HEK293T (cell line): ENCODE measurements around the gene FADS1.

ENCODE experiments used
- ARNT ChIP-seq: fragments of 450-650 bp; IDR thresholded peaks from 2 replicates; pipeline ENCODE4 v1.6.1; 2017; ENCODE audit warnings: mild to moderate bottlenecking
- BHLHE40 ChIP-seq: fragments of 450-650 bp; IDR thresholded peaks from 2 replicates; pipeline ENCODE4 v1.6.1; 2016; ENCODE audit warnings: mild to moderate bottlenecking, moderate library complexity, borderline replicate concordance
- CTBP1 ChIP-seq: fragments of 450-650 bp; IDR thresholded peaks from 2 replicates; pipeline ENCODE4 v1.6.1; 2016; ENCODE audit warnings: borderline replicate concordance
- ELF4 ChIP-seq: fragments of 450-650 bp; IDR thresholded peaks from 2 replicates; pipeline ENCODE4 v1.6.1; 2017; ENCODE audit warnings: antibody characterized with exemption
- FOXA1 ChIP-seq: fragments of 450-650 bp; IDR thresholded peaks from 2 replicates; pipeline ENCODE4 v1.6.1; 2016; ENCODE audit warnings: mild to moderate bottlenecking
- FOXM1 ChIP-seq: fragments of 450-650 bp; IDR thresholded peaks from 2 replicates; pipeline ENCODE4 v1.6.1; 2017; ENCODE audit warnings: mild to moderate bottlenecking, borderline replicate concordance
- LEF1 ChIP-seq: fragments of 450-650 bp; IDR thresholded peaks from 2 replicates; pipeline ENCODE4 v1.6.1; 2017; ENCODE audit warnings: mild to moderate bottlenecking, borderline replicate concordance
- NFRKB ChIP-seq: fragments of 450-650 bp; IDR thresholded peaks from 2 replicates; pipeline ENCODE4 v1.6.1; 2016; ENCODE audit warnings: mild to moderate bottlenecking, moderate library complexity
- PKNOX1 ChIP-seq: fragments of 450-650 bp; IDR thresholded peaks from 2 replicates; pipeline ENCODE4 v1.6.1; 2016
- SP1 ChIP-seq: fragments of 450-650 bp; IDR thresholded peaks from 2 replicates; pipeline ENCODE4 v1.6.1; 2017
- SUZ12 ChIP-seq: fragments of 450-650 bp; IDR thresholded peaks from 2 replicates; pipeline ENCODE4 v1.6.1; 2016; ENCODE audit warnings: mild to moderate bottlenecking
- TARDBP ChIP-seq: fragments of 450-650 bp; IDR thresholded peaks from 2 replicates; pipeline ENCODE4 v1.6.1; 2016
- ZNF384 ChIP-seq: fragments of 450-650 bp; IDR thresholded peaks from 2 replicates; pipeline ENCODE4 v1.6.1; 2016

GRCh38 chr11:61777234-61778090 lies 39.3 kb downstream of the FADS1 start:
- no peak for TF ChIP-seq SP1
- no peak for TF ChIP-seq FOXM1
- TF ChIP-seq NFRKB: no peak
- TF ChIP-seq LEF1: no peak
- no peak for TF ChIP-seq CTBP1
- TF ChIP-seq ZNF384: no peak
- no peak for TF ChIP-seq TARDBP
- TF ChIP-seq PKNOX1: no peak
- TF ChIP-seq SUZ12: no peak
- no peak for TF ChIP-seq ELF4
- TF ChIP-seq FOXA1: no peak
- TF ChIP-seq BHLHE40: no peak
- no peak for TF ChIP-seq ARNT
